ENCODE measurements around the gene CCL4.

- TF ChIP-seq CTCF (IDR thresholded peaks at IDR 0.05; ENCODE audit: low read depth, low read length, poor library complexity, severe bottlenecking) = no peak
- no peak for TF ChIP-seq EZH2phosphoT487 (IDR thresholded peaks at IDR 0.05; ENCODE audit: borderline replicate concordance, low read length)
These were observed 24.3 kb downstream of the CCL4 start for GRCh38 chr17:36127911-36128310.

Measured in DOHH2 (cell line).